Peyer's patch (tissue), 4 donors: ENCODE data around the gene OS9.

Experiments used
- POLR2A ChIP-seq, 2 donors: fragments of 450-650 bp; IDR thresholded peaks; one replicate each; pipeline ENCODE4 v1.5.1; 2017; ENCODE audit warnings: antibody characterized with exemption in 2 of 2, mild to moderate bottlenecking in 2 of 2, moderate library complexity in 2 of 2
- TF ChIP-seq, protein P1 (sequence below), 6 experiments: fragments of 450-650 bp in 4 of 6; fragments of 200-600 bp in 2 of 6; sonication (generic) in 1 of 6; IDR thresholded peaks; one replicate each; pipeline ENCODE4 v1.5.1; 2017 to 2019; ENCODE audit warnings: antibody characterized with exemption in 6 of 6, mild to moderate bottlenecking in 3 of 6, moderate library complexity in 1 of 6

DNA sequence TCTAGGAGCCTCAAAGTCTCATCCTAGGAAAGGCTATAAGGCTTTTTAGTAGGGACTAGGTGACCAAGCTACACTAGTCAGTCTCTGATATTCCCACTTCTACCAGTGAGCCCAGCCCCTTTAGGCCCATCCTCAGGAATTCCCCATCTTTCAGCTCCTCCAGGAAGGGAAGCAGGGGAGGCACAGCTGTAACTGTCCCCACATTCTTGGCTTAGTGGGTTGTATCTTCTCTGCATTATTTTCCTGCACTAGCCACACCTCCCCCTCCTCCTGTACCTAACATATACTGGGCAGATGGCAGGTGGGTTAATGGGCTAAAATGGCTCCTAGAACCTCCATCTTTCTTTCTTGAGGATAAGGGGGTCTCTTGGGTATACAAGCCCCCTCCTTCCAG is 73.4 kb downstream of the OS9 start:
- TF ChIP-seq, protein P1, sequence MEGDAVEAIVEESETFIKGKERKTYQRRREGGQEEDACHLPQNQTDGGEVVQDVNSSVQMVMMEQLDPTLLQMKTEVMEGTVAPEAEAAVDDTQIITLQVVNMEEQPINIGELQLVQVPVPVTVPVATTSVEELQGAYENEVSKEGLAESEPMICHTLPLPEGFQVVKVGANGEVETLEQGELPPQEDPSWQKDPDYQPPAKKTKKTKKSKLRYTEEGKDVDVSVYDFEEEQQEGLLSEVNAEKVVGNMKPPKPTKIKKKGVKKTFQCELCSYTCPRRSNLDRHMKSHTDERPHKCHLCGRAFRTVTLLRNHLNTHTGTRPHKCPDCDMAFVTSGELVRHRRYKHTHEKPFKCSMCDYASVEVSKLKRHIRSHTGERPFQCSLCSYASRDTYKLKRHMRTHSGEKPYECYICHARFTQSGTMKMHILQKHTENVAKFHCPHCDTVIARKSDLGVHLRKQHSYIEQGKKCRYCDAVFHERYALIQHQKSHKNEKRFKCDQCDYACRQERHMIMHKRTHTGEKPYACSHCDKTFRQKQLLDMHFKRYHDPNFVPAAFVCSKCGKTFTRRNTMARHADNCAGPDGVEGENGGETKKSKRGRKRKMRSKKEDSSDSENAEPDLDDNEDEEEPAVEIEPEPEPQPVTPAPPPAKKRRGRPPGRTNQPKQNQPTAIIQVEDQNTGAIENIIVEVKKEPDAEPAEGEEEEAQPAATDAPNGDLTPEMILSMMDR (IDR thresholded peaks at IDR 0.05): no peak
- no peak for TF ChIP-seq POLR2A (IDR thresholded peaks at IDR 0.05)
